ENCODE results near the gene CARD6. TPM values are rescaled to one million over a fixed set of nuclear protein-coding genes. Genes with fewer than 3 reads are reported as not detected.

The CARD6 gene
- total and polyA plus RNA-seq, 10 of the 15 experiments (the other 5 are each of a cell fraction or from before 2014, with no cell fraction given): 0.29 to 1.2 (median 0.62) TPM

DNA sequence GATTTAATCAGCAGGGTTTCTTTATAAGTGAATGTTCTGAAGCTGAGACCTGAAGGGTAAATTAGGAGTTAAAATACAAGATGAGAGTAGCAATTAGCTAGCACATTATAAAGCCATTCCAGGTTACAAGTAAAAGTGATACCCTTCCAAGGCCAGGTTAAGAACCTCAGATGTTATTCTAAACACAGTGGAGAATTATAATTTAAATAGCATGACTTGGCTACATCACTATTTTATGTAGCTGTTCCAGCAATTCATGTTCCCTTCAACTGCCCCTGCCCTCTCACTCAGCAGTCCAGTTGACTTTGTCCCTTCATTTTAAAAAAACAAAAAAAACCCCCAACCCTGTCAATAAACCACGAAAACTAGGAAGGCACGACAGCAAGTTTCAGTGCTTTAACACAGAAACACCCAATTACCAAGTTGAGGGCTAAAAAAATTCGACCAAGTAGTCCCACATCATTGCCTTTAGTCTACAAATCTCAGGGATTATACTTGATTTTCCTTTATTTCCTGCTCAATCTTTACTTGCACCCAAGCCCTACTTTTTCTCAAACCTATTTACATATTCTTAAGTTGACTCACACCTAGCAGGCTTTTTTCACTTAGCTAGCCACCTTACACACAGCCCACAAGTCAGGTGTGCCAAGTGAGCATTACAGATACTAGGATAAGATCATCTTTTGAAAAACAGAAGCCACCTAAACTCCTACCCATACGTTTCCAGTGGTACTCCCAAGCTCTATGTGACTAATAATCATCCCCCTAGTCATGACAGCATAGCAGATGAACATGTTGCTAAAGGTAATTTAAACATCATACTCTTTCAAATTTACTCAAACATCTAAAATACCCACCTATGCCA, 9.6 kb upstream of the CARD6 start (continued):
- TF ChIP-seq, protein P1, sequence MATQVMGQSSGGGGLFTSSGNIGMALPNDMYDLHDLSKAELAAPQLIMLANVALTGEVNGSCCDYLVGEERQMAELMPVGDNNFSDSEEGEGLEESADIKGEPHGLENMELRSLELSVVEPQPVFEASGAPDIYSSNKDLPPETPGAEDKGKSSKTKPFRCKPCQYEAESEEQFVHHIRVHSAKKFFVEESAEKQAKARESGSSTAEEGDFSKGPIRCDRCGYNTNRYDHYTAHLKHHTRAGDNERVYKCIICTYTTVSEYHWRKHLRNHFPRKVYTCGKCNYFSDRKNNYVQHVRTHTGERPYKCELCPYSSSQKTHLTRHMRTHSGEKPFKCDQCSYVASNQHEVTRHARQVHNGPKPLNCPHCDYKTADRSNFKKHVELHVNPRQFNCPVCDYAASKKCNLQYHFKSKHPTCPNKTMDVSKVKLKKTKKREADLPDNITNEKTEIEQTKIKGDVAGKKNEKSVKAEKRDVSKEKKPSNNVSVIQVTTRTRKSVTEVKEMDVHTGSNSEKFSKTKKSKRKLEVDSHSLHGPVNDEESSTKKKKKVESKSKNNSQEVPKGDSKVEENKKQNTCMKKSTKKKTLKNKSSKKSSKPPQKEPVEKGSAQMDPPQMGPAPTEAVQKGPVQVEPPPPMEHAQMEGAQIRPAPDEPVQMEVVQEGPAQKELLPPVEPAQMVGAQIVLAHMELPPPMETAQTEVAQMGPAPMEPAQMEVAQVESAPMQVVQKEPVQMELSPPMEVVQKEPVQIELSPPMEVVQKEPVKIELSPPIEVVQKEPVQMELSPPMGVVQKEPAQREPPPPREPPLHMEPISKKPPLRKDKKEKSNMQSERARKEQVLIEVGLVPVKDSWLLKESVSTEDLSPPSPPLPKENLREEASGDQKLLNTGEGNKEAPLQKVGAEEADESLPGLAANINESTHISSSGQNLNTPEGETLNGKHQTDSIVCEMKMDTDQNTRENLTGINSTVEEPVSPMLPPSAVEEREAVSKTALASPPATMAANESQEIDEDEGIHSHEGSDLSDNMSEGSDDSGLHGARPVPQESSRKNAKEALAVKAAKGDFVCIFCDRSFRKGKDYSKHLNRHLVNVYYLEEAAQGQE (IDR thresholded peaks at IDR 0.05; ENCODE audit: low read depth, low read length): no peak

DNA sequence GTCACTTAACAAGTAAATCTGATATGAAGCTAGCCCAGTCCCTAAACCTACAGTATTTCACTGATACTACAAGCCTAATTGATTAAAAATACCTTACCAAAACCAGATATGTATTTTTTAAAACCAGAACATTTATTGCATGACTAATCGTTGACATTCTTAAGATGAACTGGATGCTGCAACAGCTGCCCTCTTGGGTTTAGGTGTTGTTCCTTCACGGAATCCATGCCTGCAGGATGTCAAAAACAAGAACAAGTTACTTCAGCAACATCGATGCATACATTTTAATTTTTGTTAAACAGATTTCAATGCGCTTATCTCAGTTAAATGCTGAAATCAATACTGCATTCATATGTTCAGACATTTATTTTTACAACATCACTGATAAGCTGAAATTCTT, 8.8 kb upstream of the CARD6 start:
- Histone ChIP-seq H3K79me2 (ENCODE audit: control insufficient read depth, insufficient read depth, low read length) (peaks cover 52% of the 10 kb centered on the region), H2AFZ (ENCODE audit: control insufficient read depth, low read depth, low read length) (no peak overlapping the region), H3K27ac (ENCODE audit: control insufficient read depth, insufficient read depth) (no peak overlapping the region), H3K4me2 (ENCODE audit: control insufficient read depth, insufficient read depth) (peak overlapping the region; percentile 82), H3K4me1 (ENCODE audit: control insufficient read depth, insufficient read depth, low read length) (peaks cover 11% of the 10 kb centered on the region), H3K4me3 (peak overlapping the region; percentile 92; the same call in 1 of the 2 replicates), H3K27me3 (replicated peaks in 1 of 2; ENCODE audit: control insufficient read depth in 2 of 2, insufficient read depth in 2 of 2, low read length in 1 of 2) (no peaks in the 10 kb centered on the region), H3K36me3 (ENCODE audit: control insufficient read depth in 2 of 2, insufficient read depth in 2 of 2, low read length in 1 of 2) (peaks cover 11 to 56% of the 10 kb centered on the region in 2 experiments), H3K9me3 (replicated peaks; ENCODE audit: control insufficient read depth, insufficient read depth, low read length) (no peaks in the 10 kb centered on the region), H4K20me1 (ENCODE audit: control insufficient read depth, insufficient read depth) (no peaks in the 10 kb centered on the region; the same call in 1 of the 2 replicates), H3K9ac (ENCODE audit: control insufficient read depth, insufficient read depth, low read length) (peak overlapping the region; percentile 99; the same call in 1 of the 2 replicates)
- POLR2A ChIA-PET: interaction anchor here (1.1 kb wide), 2 partner anchors 11 to 18 kb away, joined by 3 to 4 read pairs; no protein-coding TSS in a partner anchor
- ATAC-seq (no peak), DNase-seq (ENCODE audit: low read depth, low spot score) (no peak), FAIRE-seq (no peak)
- SMC1A ChIA-PET (ENCODE audit: uncharacterized antibody, unreplicated experiment): interaction anchor here (0.7 to 2.1 kb wide), 9 partner anchors 10 to 147 kb away, joined by 3 to 7 read pairs (median 3); no protein-coding TSS in a partner anchor
- intact Hi-C loops (cut with micrococcal nuclease; ENCODE audit: unreplicated experiment): loop anchor here (10.0 kb wide), 1 partner anchor 348 kb away; no protein-coding TSS in a partner anchor
- in situ Hi-C loops (cut with MboI): loop anchor here (5.0 to 10.0 kb wide), 3 partner anchors 348 to 1758 kb away; partner anchors contain the start of genes RICTOR and RIMOC1
- RAD21 ChIA-PET (ENCODE audit: unreplicated experiment): interaction anchor here (0.8 kb wide), 1 partner anchor 38 kb away, joined by 3 read pairs; no protein-coding TSS in a partner anchor
- CTCF ChIA-PET: interaction anchor here (1.0 to 1.4 kb wide), 4 partner anchors 8 to 96 kb away, joined by 3 to 4 read pairs (median 4); no protein-coding TSS in a partner anchor
- BruUV-seq (replicated peaks): no TSS peak
- 25% methylated on average over 4 of the region's 4 CpGs for WGBS (ENCODE audit: insufficient coverage, insufficient replicate concordance, low lambda C conversion rate, missing lambda C conversion rate)
- TF ChIP-seq MEF2A (IDR thresholded peaks at IDR 0.05; ENCODE audit: insufficient read depth, low read depth, low read length): no peak
- no peak for TF ChIP-seq ESRRA (IDR thresholded peaks at IDR 0.05; ENCODE audit: low read length)
- TF ChIP-seq ATF7 (IDR thresholded peaks at IDR 0.05; ENCODE audit: low read depth): no peak
- TF ChIP-seq SPI1 (IDR thresholded peaks at IDR 0.05; ENCODE audit: borderline replicate concordance, insufficient read depth, low read depth, low read length): no peak
- no peak for TF ChIP-seq YY1 (IDR thresholded peaks at IDR 0.05; ENCODE audit: low read depth, low read length)
- TF ChIP-seq, protein P2, sequence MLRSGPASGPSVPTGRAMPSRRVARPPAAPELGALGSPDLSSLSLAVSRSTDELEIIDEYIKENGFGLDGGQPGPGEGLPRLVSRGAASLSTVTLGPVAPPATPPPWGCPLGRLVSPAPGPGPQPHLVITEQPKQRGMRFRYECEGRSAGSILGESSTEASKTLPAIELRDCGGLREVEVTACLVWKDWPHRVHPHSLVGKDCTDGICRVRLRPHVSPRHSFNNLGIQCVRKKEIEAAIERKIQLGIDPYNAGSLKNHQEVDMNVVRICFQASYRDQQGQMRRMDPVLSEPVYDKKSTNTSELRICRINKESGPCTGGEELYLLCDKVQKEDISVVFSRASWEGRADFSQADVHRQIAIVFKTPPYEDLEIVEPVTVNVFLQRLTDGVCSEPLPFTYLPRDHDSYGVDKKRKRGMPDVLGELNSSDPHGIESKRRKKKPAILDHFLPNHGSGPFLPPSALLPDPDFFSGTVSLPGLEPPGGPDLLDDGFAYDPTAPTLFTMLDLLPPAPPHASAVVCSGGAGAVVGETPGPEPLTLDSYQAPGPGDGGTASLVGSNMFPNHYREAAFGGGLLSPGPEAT (IDR thresholded peaks at IDR 0.05; ENCODE audit: low read depth): no peak
- no peak for TF ChIP-seq NR2C1 (IDR thresholded peaks at IDR 0.05)
- TF ChIP-seq ZZZ3 (IDR thresholded peaks at IDR 0.05; ENCODE audit: control insufficient read depth, insufficient read length, low read depth): no peak
- TF ChIP-seq, protein P3, sequence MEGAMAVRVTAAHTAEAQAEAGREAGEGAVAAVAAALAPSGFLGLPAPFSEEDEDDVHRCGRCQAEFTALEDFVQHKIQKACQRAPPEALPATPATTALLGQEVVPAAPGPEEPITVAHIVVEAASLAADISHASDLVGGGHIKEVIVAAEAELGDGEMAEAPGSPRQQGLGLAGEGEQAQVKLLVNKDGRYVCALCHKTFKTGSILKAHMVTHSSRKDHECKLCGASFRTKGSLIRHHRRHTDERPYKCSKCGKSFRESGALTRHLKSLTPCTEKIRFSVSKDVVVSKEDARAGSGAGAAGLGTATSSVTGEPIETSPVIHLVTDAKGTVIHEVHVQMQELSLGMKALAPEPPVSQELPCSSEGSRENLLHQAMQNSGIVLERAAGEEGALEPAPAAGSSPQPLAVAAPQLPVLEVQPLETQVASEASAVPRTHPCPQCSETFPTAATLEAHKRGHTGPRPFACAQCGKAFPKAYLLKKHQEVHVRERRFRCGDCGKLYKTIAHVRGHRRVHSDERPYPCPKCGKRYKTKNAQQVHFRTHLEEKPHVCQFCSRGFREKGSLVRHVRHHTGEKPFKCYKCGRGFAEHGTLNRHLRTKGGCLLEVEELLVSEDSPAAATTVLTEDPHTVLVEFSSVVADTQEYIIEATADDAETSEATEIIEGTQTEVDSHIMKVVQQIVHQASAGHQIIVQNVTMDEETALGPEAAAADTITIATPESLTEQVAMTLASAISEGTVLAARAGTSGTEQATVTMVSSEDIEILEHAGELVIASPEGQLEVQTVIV (IDR thresholded peaks at IDR 0.05; ENCODE audit: borderline replicate concordance, partially characterized antibody): no peak
- no peak for TF ChIP-seq HDAC6 (IDR thresholded peaks at IDR 0.05; ENCODE audit: unreplicated experiment)

Data from GM12878 (cell line).